HFFc6 (cell line): ENCODE measurements around the gene SEC11A. TPM values are rescaled to one million over a fixed set of nuclear protein-coding genes. Genes with fewer than 3 reads are reported as not detected.

Source experiments
- DNase-seq: peaks from one replicate; pipeline ENCODE4 v3.0.0-alpha.2; 2018
- H3K27ac Mint-ChIP-seq: 2 replicates; pipeline ENCODE4 v1.8.0; 2020; ENCODE audit warnings: mild to moderate bottlenecking, mixed read lengths
- H3K27me3 Mint-ChIP-seq: 2 replicates; pipeline ENCODE4 v1.8.0; 2021; ENCODE audit warnings: mild to moderate bottlenecking, moderate library complexity, mixed read lengths; ENCODE audit not compliant: insufficient read depth
- H3K36me3 Mint-ChIP-seq: 2 replicates; pipeline ENCODE4 v1.8.0; 2021; ENCODE audit warnings: low read depth, mixed read lengths
- H3K4me1 Mint-ChIP-seq: 2 replicates; pipeline ENCODE4 v1.8.0; 2020; ENCODE audit warnings: low read depth, mixed read lengths
- H3K4me3 Mint-ChIP-seq: 2 replicates; pipeline ENCODE4 v1.8.0; 2020; ENCODE audit warnings: mild to moderate bottlenecking, moderate library complexity, mixed read lengths
- H3K9me3 Mint-ChIP-seq: 2 replicates; pipeline ENCODE4 v1.8.0; 2020; ENCODE audit warnings: mild to moderate bottlenecking, mixed read lengths
- CTCF ChIP-seq: fragments of 200-600 bp; sonication (generic); IDR thresholded peaks from 2 replicates; pipeline ENCODE4 v1.5.0; 2021; ENCODE audit warnings: antibody characterized with exemption, mild to moderate bottlenecking
- total RNA-seq, 6 experiments: library from RNA; stranded (reverse); fragmentation: NEBNext Ultra II Directional; extraction: Animal tissue kit (Norgen Biotek cat#: 25700); gene quantifications; 2 replicates in 1 of 6; 3 replicates in 5 of 6; pipeline ENCODE4 v1.2.3, GENCODE V29; 2021

SEC11A gene
- total RNA-seq, 6 experiments from 2014 or later: 203 to 230 (median 221) TPM

- no peak overlapping the region for H3K4me3 Mint-ChIP-seq
- H3K9me3 Mint-ChIP-seq: no peaks in the 10 kb centered on the region
- no peak overlapping the region for H3K27ac Mint-ChIP-seq
- no peaks in the 10 kb centered on the region; the same call in 1 of the 2 replicates for H3K27me3 Mint-ChIP-seq
- no peaks in the 10 kb centered on the region for H3K36me3 Mint-ChIP-seq
- DNase-seq: no peak
- no peak for TF ChIP-seq CTCF
- peaks cover 20% of the 10 kb centered on the region for H3K4me1 Mint-ChIP-seq
Observed at GRCh38 chr15:84721371-84721770, 5.4 kb upstream of the SEC11A start.

- no peak for TF ChIP-seq CTCF
- peaks cover 8% of the 10 kb centered on the region; the same call in 1 of the 2 replicates for H3K36me3 Mint-ChIP-seq
- H3K27ac Mint-ChIP-seq: peak overlapping the region; percentile 92
- no peaks in the 10 kb centered on the region; the same call in 1 of the 2 replicates for H3K27me3 Mint-ChIP-seq
- DNase-seq: peak; percentile 13
- H3K4me1 Mint-ChIP-seq: peaks cover 29% of the 10 kb centered on the region
- no peaks in the 10 kb centered on the region for H3K9me3 Mint-ChIP-seq
- H3K4me3 Mint-ChIP-seq: peak overlapping the region; percentile 94
Observed at GRCh38 chr15:84715441-84716035, 401 bp downstream of the SEC11A start.

- TF ChIP-seq CTCF: no peak
- DNase-seq: no peak
- H3K27ac Mint-ChIP-seq: peak overlapping the region; percentile 92
- peaks cover 29% of the 10 kb centered on the region for H3K4me1 Mint-ChIP-seq
- no peaks in the 10 kb centered on the region; the same call in 1 of the 2 replicates for H3K27me3 Mint-ChIP-seq
- H3K36me3 Mint-ChIP-seq: peaks cover 8% of the 10 kb centered on the region; the same call in 1 of the 2 replicates
- peak overlapping the region; percentile 94 for H3K4me3 Mint-ChIP-seq
- H3K9me3 Mint-ChIP-seq: no peaks in the 10 kb centered on the region
Observed at GRCh38 chr15:84714821-84715220, 1.1 kb downstream of the SEC11A start.

GRCh38 chr15:84714372-84714771, 1.6 kb downstream of the SEC11A start:
- H3K36me3 Mint-ChIP-seq: peaks cover 8% of the 10 kb centered on the region; the same call in 1 of the 2 replicates
- H3K27ac Mint-ChIP-seq: no peak overlapping the region
- TF ChIP-seq CTCF: no peak
- H3K4me1 Mint-ChIP-seq: peaks cover 29% of the 10 kb centered on the region
- H3K27me3 Mint-ChIP-seq: no peaks in the 10 kb centered on the region; the same call in 1 of the 2 replicates
- DNase-seq: no peak
- H3K9me3 Mint-ChIP-seq: no peaks in the 10 kb centered on the region
- peak overlapping the region; percentile 94 for H3K4me3 Mint-ChIP-seq

GRCh38 chr15:84703808-84704207, 12.1 kb downstream of the SEC11A start:
- peaks cover 36% of the 10 kb centered on the region for H3K4me1 Mint-ChIP-seq
- no peaks in the 10 kb centered on the region for H3K9me3 Mint-ChIP-seq
- peaks cover 8% of the 10 kb centered on the region; the same call in 1 of the 2 replicates for H3K36me3 Mint-ChIP-seq
- no peaks in the 10 kb centered on the region; the same call in none of the 2 replicates for H3K27me3 Mint-ChIP-seq
- no peak overlapping the region for H3K4me3 Mint-ChIP-seq
- no peak for TF ChIP-seq CTCF
- no peak for DNase-seq
- no peak overlapping the region for H3K27ac Mint-ChIP-seq
